ENCODE measurements around the gene RASSF7. TPM values are rescaled to one million over a fixed set of nuclear protein-coding genes. Genes with fewer than 3 reads are reported as not detected.

RASSF7 gene
- total RNA-seq, 2 donors from 2014 or later: 49.4 to 107 TPM

GRCh38 chr11:558503-558902 is 2.3 kb upstream of the RASSF7 start:
- DNase-seq (ENCODE audit: low spot score): no peak
- 87% methylated on average over 20 of the region's 20 CpGs for WGBS
- Histone ChIP-seq H3K4me1 (replicated peaks) (peaks cover 20% of the 10 kb centered on the region), H3K9me3 (no peaks in the 10 kb centered on the region), H3K4me3 (no peak overlapping the region), H3K27me3 (replicated peaks; ENCODE audit: insufficient read depth) (no peaks in the 10 kb centered on the region), H3K36me3 (no peaks in the 10 kb centered on the region), H3K27ac (no peak overlapping the region)
- intact Hi-C loops (cut with DNase I): no loop called here
- TF ChIP-seq POLR2A (IDR thresholded peaks at IDR 0.05) (no peak), POLR2AphosphoS5 (IDR thresholded peaks at IDR 0.05) (no peak), CTCF (IDR thresholded peaks at IDR 0.05) (no peak)

- intact Hi-C loops (cut with DNase I): no loop called here
- Histone ChIP-seq H3K36me3 (no peaks in the 10 kb centered on the region), H3K9me3 (no peaks in the 10 kb centered on the region), H3K4me3 (no peak overlapping the region), H3K27ac (no peak overlapping the region), H3K4me1 (replicated peaks) (peaks cover 27% of the 10 kb centered on the region), H3K27me3 (replicated peaks; ENCODE audit: insufficient read depth) (no peaks in the 10 kb centered on the region)
- 72% methylated on average over 10 of the region's 15 CpGs for WGBS
- no peak for TF ChIP-seq CTCF (IDR thresholded peaks at IDR 0.05)
- no peak for TF ChIP-seq POLR2AphosphoS5 (IDR thresholded peaks at IDR 0.05)
- TF ChIP-seq POLR2A (IDR thresholded peaks at IDR 0.05): no peak
- DNase-seq (ENCODE audit: low spot score): no peak
Measured at GRCh38 chr11:559020-559620, 1.6 kb upstream of the RASSF7 start.

- WGBS: 73% methylated on average over 18 of the region's 18 CpGs
- Histone ChIP-seq H3K4me3 (peak overlapping the region; percentile 85 to 95), H3K27ac (peak overlapping the region; percentile 82 to 87), H3K27me3 (replicated peaks; ENCODE audit: insufficient read depth) (no peaks in the 10 kb centered on the region), H3K36me3 (no peaks in the 10 kb centered on the region), H3K4me1 (replicated peaks) (peaks cover 24% of the 10 kb centered on the region), H3K9me3 (no peaks in the 10 kb centered on the region)
- intact Hi-C loops (cut with DNase I): no loop called here
- TF ChIP-seq POLR2A (IDR thresholded peaks at IDR 0.05) (no peak), POLR2AphosphoS5 (IDR thresholded peaks at IDR 0.05) (no peak), CTCF (IDR thresholded peaks at IDR 0.05) (no peak)
- DNase-seq (ENCODE audit: low spot score): no peak
Measured at GRCh38 chr11:559712-560304, 962 bp upstream of the RASSF7 start.

- Histone ChIP-seq H3K27ac (peak overlapping the region; percentile 71 to 87), H3K4me1 (replicated peaks) (peaks cover 20% of the 10 kb centered on the region), H3K36me3 (no peaks in the 10 kb centered on the region), H3K9me3 (no peaks in the 10 kb centered on the region), H3K27me3 (replicated peaks; ENCODE audit: insufficient read depth) (no peaks in the 10 kb centered on the region), H3K4me3 (peak overlapping the region; percentile 85 to 95)
- intact Hi-C loops (cut with DNase I): no loop called here
- no peak for DNase-seq (ENCODE audit: low spot score)
- WGBS: 11% methylated on average over 41 of the region's 67 CpGs
- TF ChIP-seq POLR2A (IDR thresholded peaks at IDR 0.05) (peak; percentile 13), POLR2AphosphoS5 (IDR thresholded peaks at IDR 0.05) (peak; percentile 25), CTCF (IDR thresholded peaks at IDR 0.05) (no peak)
Measured at GRCh38 chr11:561148-562003, 606 bp downstream of the RASSF7 start.
